ENCODE data around the gene RHO.
"Not testable (repeated sequence)": the region's sequence is repeated elsewhere in the genome, so short reads cannot be mapped to it uniquely, and the experiment has no call there.

RHO gene

DNA sequence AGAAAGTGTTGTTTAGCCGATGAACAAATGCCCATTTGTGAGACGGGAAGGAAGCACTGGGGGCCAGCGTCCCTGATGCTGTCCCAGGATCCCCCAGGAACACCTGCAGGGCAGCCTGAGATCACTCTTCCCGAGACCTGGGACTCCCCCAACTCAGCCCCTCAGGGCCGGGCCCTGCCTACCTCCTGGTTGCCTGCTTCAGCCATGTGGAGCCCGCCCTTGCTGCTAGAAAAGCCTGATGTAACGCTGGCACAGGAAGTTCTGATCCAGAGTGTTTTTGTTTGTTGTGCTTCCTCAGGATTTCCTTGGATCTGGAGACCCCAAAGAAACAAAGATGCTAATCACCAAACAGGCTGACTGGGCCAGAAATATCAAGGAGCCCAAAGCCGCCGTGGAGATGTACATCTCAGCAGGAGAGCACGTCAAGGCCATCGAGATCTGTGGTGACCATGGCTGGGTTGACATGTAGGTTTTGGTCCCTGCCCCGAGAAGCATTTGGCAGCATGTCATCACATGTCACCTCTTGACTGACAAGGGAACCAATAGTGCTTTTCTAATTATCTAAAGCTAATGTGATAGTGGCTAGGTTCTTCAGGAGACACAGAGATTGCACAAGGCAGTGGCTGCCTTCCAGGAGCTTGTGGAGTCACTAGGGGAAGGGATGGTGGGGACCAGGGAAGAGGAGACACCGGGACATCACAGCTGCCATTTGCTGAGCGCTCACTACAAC is 28.7 kb upstream of the RHO start:
- DNase-seq (ENCODE audit: low read depth in 2 of 2) = not testable (repeated sequence)

DNA sequence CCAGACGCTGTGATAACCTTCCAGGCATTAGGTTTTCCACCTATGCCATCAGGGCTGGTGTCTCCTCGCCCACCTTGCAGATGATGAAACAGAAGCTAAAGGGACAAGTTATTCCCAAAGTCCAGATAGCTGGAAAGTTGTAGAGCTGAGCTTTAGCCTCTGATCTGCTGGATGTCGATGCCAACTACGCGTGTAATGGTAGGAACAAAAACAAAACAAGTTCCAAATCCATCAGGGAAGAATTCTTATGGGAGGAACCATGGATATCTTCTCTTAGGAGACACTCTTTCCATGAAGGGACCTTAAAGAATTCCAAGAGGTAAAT is 28.1 kb upstream of the RHO start:
- no peak for DNase-seq (ENCODE audit: low read depth in 2 of 2)

DNA sequence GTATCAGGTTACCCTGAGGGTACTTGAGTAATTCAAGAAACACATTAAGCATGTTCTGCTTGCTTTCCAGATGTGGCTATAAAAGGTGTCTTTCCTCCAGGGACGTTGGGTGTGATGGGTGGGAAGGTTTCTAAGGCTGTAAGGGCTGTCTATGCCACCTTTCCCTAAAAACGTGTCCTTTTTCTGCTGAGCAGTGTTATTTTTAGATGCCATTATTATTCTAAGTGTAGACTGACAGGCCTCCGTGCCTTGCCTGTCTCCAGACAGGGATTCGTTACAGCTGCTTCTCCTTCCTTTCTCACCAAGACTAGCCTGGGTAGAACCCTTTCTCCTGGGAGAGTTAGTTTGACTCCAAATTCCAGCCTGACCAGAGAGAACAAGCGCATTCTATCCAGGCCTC is 26.8 kb upstream of the RHO start:
- no peak for DNase-seq (ENCODE audit: low read depth in 2 of 2)

DNA sequence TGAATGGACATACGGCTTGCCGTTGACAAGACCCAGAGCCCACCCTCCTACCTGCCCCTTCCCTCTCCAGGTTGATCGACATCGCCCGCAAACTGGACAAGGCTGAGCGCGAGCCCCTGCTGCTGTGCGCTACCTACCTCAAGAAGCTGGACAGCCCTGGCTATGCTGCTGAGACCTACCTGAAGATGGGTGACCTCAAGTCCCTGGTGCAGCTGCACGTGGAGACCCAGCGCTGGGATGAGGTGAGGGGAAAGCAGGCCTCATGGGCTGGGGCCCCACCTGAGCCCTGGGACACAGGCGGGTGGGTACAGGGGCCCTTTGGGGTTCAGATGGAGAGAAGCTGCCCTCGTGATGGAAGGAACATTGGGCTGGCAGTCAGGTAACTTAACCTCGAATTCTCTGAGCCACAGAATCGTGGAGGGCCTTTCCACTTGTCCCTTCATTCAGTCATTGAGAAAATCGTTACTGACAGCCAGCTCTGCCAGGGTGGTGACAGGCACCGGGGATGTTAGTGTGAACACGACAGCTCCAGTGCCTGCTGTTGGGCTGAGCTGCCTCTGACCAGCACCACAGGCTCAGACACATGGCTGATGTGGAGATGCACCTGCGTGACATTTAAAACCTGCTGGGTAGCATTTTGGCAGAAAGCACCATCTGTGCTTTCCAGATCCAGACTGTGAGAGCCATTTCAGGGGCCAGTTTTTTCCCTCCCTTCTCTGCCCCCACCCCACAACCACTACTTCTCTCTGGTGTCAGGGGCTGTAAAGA is 25.6 kb upstream of the RHO start:
- no peak for DNase-seq (ENCODE audit: low read depth in 2 of 2)

DNA sequence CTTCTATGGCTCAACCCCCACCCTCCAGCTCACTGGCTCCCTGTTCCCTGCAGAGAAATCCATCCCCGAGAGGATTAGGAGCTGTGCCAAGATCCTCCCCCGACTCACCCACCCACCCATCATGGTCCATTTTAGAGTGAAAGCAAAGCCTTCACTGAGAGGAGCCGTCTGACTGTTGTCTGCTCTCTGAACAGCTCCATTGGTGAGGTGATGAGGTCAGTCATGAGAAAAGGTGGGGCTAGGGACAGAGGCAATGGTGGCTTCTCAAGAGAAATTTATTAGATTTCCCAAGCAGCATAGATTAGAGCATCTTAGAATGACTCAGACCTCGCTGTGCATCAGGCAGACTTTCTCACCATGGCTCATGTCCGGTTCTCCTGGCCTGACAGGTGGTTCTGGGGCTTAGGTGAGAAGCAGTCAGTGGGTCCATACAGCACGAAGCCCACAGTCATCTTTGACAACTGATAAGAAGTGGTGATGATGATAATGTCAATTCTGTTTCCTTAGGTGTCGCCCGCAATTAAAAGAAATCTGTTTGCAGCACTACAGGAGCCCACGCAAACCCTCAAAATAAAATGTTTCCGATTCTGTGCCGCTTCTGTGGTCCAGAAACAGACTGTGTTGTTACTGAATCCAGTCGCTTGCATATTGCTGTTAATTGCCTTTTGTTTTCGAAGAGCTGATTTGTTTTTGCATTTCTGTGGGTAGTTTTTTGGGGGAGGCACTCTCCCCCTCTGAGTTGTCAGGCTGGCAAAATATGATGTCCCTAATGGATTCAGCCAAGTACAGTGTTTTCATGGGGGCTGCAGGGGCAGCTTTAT is 24.8 kb upstream of the RHO start:
- no peak for DNase-seq (ENCODE audit: low read depth in 2 of 2)

- DNase-seq (ENCODE audit: low read depth in 2 of 2) = no peak
These were observed 23.9 kb upstream of the RHO start for GRCh38 chr3:129504471-129505100.

GRCh38 chr3:129505341-129505740 is 23.1 kb upstream of the RHO start:
- no peak for DNase-seq (ENCODE audit: low read depth in 2 of 2)

DNA sequence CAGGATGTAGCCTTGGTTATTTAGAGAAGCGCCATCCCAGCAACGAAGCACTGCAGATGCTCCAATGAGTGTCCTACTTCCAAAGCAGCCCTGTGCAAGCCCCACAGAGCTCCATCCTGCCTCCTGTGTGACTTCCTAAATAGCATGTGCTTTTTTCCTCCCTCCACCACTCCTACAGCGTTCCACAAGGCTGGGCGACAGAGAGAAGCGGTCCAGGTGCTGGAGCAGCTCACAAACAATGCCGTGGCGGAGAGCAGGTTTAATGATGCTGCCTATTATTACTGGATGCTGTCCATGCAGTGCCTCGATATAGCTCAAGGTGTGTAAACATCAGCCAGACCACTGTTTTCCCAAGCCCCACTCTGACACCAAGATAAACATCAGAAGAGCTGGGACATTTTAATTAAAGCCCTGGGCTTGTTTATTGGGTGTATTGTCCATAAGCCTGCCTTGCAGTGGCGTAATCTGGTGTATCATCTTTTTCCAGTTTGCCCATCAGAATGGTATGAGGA is 22.2 kb upstream of the RHO start:
- no peak for DNase-seq (ENCODE audit: low read depth in 2 of 2)

DNA sequence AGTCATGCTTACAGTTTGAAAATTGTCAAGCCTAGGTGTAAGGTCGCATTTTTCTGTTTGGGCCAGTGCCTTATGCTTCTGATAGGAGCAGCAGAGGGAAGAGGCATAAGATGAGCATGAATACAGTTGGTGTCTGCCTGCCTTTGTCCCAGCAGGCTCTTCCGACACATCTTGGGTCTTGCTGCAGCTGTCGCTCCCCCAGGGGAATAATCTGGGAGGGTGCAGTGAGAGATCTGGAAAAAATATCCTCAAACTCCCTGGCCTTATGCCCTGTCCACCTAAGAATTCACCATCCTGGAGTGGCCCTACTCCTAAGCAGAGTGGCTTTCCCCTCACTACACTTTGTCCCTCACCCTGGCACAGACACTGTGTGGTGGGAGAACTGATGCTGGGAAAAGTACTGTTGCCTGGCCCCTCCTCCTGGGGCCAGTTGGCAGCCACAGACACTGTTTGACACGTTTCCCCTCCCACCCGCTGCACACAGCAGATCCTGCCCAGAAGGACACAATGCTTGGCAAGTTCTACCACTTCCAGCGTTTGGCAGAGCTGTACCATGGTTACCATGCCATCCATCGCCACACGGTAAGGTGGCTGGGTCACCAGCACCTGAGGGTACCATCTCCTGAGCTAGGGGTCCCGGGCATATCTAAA is 21.1 kb upstream of the RHO start:
- no peak for DNase-seq (ENCODE audit: low read depth in 2 of 2)

DNA sequence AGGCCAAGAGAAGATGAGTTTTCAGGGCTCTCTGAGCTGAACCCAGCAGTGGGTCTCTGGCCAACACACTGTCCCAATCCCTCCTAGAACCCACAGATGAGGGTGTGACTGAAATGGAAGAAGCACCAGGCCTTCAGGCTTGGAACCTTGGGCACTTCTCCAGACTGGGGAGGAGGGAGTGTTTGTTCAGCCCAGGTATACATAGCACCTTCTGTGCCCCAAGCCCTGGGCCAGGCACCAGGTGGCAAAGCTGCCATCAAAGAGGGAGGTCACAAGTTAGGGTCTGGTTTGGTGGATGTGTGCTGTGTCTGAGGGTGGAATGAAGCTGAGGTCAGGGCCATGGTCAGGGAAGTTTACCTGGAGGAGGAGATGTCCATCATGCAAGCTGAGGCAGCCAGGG is 15.8 kb upstream of the RHO start:
- DNase-seq (ENCODE audit: low read depth in 2 of 2) = no peak

DNA sequence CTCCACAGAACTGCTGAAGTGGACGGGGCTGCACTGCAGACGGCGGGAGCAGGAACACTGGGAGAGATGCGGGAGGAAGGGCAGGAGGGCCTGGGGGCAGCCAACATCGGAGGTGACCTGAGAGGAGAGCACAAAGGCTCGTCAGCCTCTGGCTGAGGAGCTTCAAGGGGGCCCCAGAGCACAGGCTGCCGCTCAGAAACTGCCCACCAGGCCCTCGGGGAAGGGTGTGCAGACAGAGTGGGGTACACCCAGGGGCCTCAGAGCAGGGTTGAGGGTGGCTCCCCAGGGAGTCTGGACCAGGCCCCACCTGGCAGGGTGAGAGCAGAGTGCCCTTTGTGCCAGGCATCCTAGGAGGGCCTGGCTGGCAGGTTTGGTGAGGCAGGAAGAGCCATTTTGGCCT is 14.7 kb upstream of the RHO start:
- DNase-seq (ENCODE audit: low read depth in 2 of 2) = no peak

DNA sequence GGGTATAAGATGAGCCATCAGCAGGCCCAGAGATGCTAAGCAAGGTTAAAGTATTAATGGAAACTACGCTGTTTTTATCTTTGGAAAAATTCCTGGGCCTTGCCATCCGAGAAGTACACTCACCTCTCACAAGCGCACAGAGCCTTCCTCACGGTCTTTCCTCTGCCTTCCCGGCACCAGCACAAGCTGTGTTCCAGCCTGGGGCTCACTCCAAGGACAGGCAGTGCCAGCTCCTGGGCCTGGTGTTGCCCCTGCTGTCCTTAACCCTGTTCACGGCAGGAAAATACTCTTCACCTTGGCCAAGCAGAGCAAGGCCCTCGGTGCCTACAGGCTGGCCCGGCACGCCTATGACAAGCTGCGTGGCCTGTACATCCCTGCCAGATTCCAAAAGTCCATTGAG is 14.3 kb upstream of the RHO start:
- DNase-seq (ENCODE audit: low read depth in 2 of 2) = no peak

- DNase-seq (ENCODE audit: low read depth in 2 of 2) = no peak
These were observed 13.9 kb upstream of the RHO start for GRCh38 chr3:129514563-129514962.

DNA sequence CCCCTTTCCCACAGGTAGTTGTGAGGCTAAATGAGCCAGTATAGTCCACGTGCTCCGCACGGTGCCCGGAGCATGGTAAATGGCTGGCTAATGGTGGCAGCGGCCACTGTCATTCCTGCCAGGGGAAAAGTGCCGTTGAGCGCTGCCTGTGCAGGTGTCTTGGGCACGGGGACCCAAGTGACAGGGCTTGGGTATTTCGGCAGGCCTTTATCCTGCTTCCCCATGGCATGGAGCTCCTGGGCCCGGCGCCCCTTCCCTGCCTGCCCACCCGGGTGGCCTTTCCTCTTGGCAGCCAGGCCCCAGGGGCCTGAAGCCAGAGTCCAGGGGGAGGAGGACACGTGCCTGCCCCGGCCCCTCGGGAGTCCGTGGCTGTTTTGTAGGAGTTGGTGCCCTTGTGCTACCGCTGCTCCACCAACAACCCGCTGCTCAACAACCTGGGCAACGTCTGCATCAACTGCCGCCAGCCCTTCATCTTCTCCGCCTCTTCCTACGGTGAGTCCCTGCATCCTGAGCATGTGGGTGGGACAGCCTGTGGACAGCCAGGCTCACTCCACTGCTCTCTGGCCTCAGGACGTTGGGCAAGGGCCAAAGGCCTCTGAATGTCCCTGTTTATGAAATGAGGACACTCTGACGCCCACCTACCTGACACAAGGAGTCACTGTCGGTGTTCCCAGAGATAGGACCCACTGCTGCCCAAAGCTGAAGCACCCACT is 13.2 kb upstream of the RHO start:
- DNase-seq (ENCODE audit: low read depth in 2 of 2) = not testable (repeated sequence)

GRCh38 chr3:129515821-129516432 is 12.5 kb upstream of the RHO start:
- DNase-seq (ENCODE audit: low read depth in 2 of 2) = not testable (repeated sequence)

DNA sequence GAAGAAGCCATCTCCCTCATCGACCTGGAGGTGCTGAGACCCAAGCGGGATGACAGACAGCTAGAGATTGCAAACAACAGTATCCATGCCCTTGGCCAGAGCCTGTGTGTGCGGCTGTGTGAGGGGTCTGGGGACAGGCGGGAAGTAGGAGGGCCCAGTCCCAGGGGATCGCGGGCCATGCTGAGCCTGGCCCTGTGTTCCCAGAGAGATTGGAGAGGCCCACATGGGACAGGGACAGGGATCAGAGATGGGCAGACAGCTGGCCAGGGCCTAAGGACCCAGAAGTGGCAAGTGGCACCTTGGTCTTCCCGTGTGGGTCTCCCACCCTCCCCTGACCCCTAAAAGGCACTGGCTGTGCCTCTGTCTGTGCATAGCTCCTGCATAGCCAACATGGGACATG is 10.9 kb upstream of the RHO start:
- DNase-seq (ENCODE audit: low read depth in 2 of 2) = no peak

- no peak for DNase-seq (ENCODE audit: low read depth in 2 of 2)
These were observed 10.3 kb upstream of the RHO start for GRCh38 chr3:129518038-129518561.

DNA sequence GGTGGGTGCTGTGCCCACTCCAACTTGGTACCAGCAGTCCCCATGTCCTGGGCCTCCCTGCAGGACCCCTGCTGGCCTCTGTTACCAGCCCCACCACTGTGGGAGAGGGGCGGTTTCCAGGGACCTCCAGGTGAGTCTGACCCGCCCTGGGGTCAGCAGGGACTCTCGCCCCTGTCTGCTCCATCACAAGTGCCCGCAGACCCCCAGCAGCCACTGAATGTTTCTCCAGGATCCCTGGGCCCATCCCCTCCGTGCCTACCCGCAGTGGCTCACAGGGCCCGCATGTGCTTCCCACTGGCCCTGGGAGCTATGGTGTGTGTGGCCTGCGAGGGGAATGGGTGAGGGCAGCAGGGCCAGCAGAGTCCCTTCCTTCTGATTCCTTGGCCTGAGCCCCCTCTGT is 9.9 kb upstream of the RHO start:
- no peak for DNase-seq (ENCODE audit: low read depth in 2 of 2)

DNA sequence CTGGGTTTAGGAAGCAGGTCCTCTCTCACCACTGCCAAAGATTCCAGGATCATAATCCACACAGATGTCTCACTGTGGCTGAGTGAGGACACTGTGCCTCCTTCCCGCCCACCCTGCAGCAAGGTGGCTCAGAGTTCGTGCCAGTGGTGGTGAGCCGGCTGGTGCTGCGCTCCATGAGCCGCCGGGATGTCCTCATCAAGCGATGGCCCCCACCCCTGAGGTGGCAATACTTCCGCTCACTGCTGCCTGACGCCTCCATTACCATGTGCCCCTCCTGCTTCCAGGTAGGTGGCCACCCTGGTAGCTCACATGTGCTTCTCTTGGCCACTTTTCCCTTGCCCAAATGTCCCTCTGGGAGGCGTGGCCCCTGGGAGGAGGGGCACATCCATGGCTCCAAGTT is 9.0 kb upstream of the RHO start:
- DNase-seq (ENCODE audit: low read depth in 2 of 2) = no peak
